ENCODE data around the gene IFT74.

IFT74 gene

DNA sequence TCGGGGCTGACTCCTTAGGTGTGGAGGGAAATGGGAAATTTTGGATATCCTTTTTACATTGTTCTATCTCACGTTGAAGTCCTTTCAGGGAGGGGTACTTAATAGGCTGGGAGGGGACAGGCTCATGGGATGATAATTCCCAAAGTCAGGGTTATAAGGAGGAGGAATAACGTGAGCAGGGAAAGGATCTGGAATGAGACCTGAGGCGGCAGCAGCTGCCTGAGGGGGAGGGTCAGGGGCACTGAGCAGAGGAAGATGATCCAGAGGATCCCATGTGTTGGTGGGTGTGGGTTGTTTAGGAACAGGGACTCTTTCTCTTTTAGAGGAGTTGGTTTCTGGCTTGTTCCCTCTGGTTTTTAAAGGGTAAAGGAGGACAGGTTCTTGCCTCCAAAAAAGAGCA is 18.7 kb downstream of the IFT74 start:
- DNase-seq (ENCODE audit: low read depth), result no peak

GRCh38 chr9:26975728-26976707 is 19.8 kb downstream of the IFT74 start:
- peak; percentile 66 for DNase-seq (ENCODE audit: low read depth)

- no peak for DNase-seq (ENCODE audit: low read depth)
These were observed 27.1 kb downstream of the IFT74 start for GRCh38 chr9:26983340-26983739.

- no peak for DNase-seq (ENCODE audit: low read depth)
These were observed 39.6 kb downstream of the IFT74 start for GRCh38 chr9:26995810-26996209.

DNA sequence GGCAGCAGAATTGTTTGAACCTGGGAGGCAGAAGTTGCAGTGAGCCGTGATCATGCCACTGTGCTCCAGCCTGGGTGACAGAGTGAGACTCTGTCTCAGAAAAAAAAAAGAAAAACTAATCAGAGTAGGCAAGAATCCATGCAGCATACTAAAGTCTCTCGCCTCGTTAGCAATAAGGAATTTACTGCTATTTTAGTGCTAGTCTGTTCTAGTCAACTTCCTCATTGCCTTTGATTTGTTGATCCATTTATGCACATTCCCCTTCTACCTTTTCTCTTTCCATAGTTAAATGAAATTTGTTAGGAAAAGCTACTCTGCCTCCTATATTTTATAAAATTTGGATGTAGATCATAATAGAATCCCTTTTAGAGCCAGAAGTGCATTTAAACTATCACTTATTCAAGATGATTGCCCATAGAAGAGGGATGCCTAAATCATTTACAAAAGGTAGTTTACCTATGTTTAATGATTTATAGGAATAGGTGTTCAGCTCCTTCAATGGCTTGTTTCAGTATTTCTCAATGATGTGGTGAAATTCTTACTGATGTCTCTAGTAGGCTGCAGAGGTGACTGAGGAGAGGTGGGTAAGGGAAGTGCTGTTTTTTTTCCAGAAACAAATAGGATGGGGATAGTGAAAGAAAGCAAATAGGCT is 47.3 kb downstream of the IFT74 start:
- no peak for DNase-seq (ENCODE audit: low read depth)

- no peak for DNase-seq (ENCODE audit: low read depth)
These were observed 49.3 kb downstream of the IFT74 start, which contains the start of gene LRRC19 for GRCh38 chr9:27005491-27005890. Gene LRRC19 (minus strand): TSS chr9:27005672. CDS start chr9:26999694, 5,978 bp downstream.

GRCh38 chr9:27019589-27019988 is 63.4 kb downstream of the IFT74 start:
- DNase-seq (ENCODE audit: low read depth), result peak; percentile 27

- no peak for DNase-seq (ENCODE audit: low read depth)
These were observed 66.7 kb downstream of the IFT74 start for GRCh38 chr9:27022920-27023319.

- no peak for DNase-seq (ENCODE audit: low read depth)
These were observed 73.0 kb downstream of the IFT74 start for GRCh38 chr9:27029186-27029585.

- peak; percentile 64 for DNase-seq (ENCODE audit: low read depth)
These were observed 77.7 kb downstream of the IFT74 start for GRCh38 chr9:27033815-27034403.

DNA sequence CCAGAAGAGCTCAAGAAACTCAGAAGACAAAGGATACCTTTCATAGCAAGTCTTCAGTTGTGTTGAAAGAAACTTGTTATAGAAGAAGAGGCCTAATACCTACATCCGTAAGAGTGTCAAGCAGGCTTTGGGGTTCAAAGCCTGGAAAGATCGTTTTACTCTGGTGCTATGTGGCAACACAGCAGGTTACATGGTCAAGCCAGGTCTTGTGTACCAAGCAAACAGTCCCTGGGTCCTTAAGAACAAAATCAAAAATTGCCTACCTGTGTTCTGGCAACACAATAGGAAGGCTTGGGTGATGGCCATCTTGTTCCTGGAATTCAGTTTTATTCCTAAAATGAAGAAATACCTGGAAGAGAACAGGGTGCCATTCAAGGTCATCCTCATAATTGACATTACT is 81.3 kb downstream of the IFT74 start:
- DNase-seq (ENCODE audit: low read depth), result no peak

DNA sequence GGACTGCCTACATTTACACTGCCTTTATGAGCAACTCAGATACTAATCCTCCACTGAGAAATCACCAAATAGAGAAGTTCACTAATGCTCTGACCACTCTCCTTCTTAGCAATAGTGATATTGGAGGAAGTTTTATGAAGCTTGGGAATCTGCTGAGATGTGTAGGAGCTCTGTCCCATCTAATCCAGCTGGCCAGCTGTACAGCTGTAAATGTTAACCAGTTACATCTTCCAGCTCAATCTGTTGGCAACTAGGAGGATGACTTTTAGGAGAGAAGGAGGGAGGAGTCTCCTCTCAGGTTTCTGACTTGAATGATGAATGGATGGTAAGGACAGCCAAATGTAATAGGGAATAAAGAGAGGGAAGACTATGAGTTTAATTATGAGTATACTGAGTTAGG is 85.5 kb downstream of the IFT74 start:
- DNase-seq (ENCODE audit: low read depth), result no peak

GRCh38 chr9:27042476-27042875 is 86.3 kb downstream of the IFT74 start:
- no peak for DNase-seq (ENCODE audit: low read depth)

DNA sequence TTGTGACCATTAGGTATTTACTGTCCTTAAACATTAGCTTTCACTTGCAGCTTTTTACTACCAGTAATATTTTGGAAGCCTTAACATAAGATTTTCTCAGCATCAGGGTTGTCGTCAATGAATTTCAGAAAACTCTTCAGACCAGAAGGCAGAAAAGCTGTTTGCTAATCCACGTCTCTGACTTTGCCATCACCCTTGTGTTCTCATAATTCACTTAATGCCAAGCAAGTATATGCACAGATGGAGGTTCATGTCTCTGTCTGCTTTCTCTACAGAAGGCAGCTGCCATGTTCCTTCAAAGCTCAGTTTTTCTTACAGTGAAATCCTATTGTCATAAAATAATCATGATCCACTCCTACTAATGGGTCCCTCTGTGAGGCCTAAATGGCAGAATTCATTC is 87.0 kb downstream of the IFT74 start:
- no peak for DNase-seq (ENCODE audit: low read depth)

- DNase-seq (ENCODE audit: low read depth), result no peak
These were observed 90.9 kb downstream of the IFT74 start for GRCh38 chr9:27047136-27047535.

DNA sequence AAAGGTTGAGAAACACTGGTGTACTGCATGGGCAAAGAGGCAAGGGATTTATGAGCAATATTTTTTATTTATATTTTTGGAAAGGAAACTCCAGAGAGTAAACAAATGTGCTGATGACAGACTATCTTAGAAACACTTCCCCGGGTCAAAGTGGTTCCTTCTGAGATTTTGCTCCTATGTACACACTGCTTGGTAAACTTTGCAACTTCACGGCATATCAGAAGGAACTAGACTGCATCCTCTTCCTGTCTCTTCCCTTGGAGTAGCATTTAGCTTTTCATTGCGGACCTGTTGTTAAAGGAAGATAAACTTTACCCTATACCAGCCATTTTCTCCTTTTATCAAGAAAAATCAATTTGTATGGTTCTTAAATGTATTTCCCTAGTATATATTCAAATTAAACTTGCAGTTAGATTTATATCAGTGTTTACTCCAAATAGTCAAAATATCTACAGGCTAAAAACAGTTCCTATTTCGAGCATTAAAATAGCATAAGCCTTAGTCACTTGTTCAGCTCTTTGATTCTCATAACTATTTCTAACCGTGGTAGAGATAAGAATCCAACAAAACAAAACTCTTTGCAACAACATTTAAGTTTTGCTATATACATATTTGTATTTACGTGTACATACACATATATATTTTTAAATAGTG is 97.3 kb downstream of the IFT74 start:
- DNase-seq (ENCODE audit: low read depth), result no peak

DNA sequence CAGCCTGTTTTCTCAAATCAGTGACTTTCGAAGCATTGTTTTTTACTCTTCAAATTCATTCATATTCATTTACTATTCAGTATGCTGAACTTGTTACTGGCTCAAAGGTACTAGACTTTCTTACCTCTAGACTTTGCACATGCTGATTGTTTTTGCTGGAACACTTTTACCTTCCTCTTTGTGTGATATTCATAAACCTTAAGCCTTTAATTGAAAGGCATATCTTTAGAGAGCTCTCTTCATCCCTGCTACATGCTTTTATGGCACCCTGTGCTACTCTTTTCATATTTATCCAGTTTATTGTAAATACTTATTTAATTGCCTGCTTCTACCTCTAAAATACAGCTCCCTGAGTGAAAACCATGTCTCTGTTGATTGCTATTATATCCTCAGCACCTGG is 97.9 kb downstream of the IFT74 start:
- DNase-seq (ENCODE audit: low read depth), result no peak

- DNase-seq (ENCODE audit: low read depth), result no peak
These were observed 98.6 kb downstream of the IFT74 start for GRCh38 chr9:27054841-27055240.

DNA sequence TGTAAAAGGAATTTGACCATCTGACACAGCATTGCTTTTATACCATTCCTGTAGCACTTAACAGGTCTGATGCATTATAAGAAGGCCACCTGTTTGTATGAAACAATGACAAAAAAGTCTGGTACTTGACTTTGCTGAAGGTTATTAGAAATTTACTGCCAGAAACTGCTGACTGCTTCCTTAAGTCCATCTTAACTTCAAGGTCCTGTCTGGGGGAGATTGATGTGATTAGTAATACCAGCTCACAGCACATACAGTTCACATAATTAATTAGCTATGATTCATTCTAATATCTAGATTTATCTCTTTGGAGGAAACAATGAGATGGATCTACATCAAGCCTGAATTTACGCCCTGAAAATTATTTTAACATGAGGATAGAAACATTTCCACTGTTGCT is 103.2 kb downstream of the IFT74 start:
- DNase-seq (ENCODE audit: low read depth), result no peak

DNA sequence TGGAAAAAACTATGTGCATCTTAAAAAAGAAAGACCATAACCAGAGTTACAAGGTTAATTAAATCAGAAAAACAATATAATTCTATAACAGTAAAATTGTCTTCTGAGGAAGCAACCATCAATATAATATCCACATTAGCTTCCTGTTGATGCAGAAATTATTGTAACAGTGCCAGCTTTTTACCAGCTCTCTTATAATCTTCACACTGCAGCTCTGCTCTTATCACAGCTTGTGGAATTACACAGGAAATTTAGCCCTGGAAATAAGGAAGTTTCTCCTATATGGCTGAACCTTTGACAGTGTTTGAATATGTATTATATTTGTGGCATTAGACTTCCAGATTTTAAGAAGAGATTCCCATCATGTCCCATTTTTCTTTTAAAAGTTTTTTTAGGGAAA is 103.7 kb downstream of the IFT74 start:
- DNase-seq (ENCODE audit: low read depth), result no peak

DNA sequence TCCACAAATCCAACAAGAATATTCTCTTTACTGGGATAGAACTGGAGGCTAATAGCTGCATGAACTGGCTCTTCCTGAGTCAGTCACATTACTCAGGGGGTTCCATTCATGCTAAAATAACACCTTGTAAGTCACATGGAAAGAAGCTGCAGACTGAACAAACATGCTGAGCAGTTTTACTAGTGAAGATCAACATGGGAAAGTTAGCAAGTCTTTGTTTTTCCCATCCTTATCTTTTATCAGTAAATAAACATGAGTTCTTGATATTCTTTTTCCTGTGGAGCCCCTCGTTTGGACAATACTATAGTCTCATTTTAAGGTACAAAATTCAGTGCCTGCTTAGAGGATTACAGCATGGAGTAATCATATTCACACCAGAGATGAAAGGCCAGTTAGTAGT is 109.1 kb downstream of the IFT74 start:
- DNase-seq (ENCODE audit: low read depth), result no peak

All from ELR (cell line).